ENCODE measurements around the gene FANCC. TPM values are rescaled to one million over a fixed set of nuclear protein-coding genes. Genes with fewer than 3 reads are reported as not detected.

FANCC gene
- total and polyA plus RNA-seq, 10 donors = 0.89 to 9.7 (median 6.6) TPM

DNA sequence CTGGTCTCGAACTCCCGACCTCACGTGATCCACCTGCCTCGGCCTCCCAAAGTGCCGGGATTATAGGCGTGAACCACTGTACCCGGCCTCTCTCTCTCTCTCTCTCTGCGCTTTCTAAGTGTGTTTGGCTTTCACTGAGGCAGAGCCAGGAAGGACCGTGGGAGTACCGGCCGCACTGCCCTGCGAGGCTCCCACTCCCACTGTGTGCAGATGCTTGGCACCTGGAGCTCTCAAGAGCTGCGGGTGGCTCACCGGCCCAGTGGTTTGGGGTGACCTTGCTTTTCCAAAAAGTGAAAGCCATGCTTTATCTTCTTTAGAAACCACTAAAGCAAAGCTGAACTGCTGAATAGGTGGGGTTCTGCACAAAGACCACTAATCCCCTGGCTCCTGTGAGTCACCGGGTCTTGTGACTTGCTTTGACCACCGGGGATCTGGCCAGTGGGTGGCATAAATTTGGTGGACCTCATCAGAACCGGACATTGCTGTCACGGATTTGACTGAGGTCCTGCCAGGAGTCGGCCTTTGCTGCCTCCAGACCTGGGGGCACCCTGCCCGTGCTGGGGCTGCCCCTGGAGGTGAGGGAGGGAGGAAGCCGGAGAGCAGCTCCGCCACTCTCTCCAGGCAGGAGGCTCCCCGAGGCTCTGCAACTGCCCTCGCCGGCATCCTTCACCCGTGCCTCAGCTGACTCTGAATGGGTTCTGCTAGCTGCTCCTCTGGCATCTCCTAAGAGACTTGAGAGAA is 228.9 kb downstream of the FANCC start:
- H3K9me3 ChIP-seq = no peaks in the 10 kb centered on the region
- H3K36me3 ChIP-seq = peaks cover 0 to 55% (median 21%) of the 10 kb centered on the region in 6 donors
- H3K4me3 ChIP-seq = no peak overlapping the region
- peak; percentile 62 for DNase-seq
- H3K27me3 ChIP-seq (replicated peaks in 1 of 7) = no peaks in the 10 kb centered on the region
- WGBS, 5 donors = 82 to 91% (median 84%) methylated on average over 21 to 26 of the region's 26 CpGs
- peak overlapping the region in 5 of 8 donors; percentile 70 to 85 (median 75) for H3K27ac ChIP-seq
- no peak for TF ChIP-seq POLR2AphosphoS5 (IDR thresholded peaks at IDR 0.05)
- TF ChIP-seq, protein P1, sequence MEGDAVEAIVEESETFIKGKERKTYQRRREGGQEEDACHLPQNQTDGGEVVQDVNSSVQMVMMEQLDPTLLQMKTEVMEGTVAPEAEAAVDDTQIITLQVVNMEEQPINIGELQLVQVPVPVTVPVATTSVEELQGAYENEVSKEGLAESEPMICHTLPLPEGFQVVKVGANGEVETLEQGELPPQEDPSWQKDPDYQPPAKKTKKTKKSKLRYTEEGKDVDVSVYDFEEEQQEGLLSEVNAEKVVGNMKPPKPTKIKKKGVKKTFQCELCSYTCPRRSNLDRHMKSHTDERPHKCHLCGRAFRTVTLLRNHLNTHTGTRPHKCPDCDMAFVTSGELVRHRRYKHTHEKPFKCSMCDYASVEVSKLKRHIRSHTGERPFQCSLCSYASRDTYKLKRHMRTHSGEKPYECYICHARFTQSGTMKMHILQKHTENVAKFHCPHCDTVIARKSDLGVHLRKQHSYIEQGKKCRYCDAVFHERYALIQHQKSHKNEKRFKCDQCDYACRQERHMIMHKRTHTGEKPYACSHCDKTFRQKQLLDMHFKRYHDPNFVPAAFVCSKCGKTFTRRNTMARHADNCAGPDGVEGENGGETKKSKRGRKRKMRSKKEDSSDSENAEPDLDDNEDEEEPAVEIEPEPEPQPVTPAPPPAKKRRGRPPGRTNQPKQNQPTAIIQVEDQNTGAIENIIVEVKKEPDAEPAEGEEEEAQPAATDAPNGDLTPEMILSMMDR (IDR thresholded peaks at IDR 0.05 in 8 of 11, conservative IDR thresholded peaks at IDR 0.05 in 3 of 11) = no peak
- TF ChIP-seq POLR2A (IDR thresholded peaks at IDR 0.05) = no peak
- peaks cover 14 to 61% (median 35%) of the 10 kb centered on the region in 6 donors for H3K4me1 ChIP-seq
- intact Hi-C loops (cut with DNase I; ENCODE audit: low total_unique reads) = no loop called here

DNA sequence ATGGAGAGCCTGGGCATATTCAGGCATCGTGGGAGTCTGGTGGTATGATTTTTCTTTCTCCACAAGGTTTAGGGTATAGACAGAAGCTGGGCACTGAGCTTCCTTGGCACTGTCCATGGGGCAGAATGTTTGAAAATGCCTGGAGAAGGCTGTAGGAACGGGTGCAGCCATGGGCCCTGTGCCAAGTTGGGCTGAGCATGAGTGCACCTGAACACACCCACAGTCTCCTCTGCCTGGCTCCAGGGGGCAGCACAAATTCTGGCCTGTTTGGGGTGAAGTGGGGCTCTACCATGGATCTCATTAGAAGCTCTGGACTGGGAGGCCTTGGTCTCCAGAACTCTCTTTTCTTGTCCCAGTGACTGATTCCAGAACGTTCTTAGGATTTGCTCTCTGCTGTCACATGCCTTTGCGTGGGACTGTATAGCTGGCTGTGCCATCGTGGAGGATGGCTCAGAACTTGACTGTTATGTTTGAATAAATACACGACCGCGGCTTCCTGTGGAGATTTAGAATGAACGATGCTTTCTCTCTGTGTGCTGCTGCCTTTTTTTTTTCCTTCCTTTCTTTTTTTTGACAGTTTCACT is 229.8 kb downstream of the FANCC start:
- TF ChIP-seq POLR2AphosphoS5 (IDR thresholded peaks at IDR 0.05) (no peak), POLR2A (IDR thresholded peaks at IDR 0.05) (no peak)
- TF ChIP-seq, protein P1 (IDR thresholded peaks at IDR 0.05 in 8 of 11, conservative IDR thresholded peaks at IDR 0.05 in 3 of 11) = no peak
- WGBS, 5 donors = 71 to 82% (median 77%) methylated on average over 9 of the region's 9 CpGs
- Histone ChIP-seq H3K27me3 (replicated peaks in 1 of 7) (no peaks in the 10 kb centered on the region), H3K4me3 (no peak overlapping the region), H3K4me1 (peaks cover 10 to 53% (median 31%) of the 10 kb centered on the region in 6 donors), H3K27ac (peak overlapping the region in 4 of 8 donors; percentile 1 to 20 (median 9)), H3K36me3 (peaks cover 0 to 64% (median 22%) of the 10 kb centered on the region in 6 donors), H3K9me3 (no peaks in the 10 kb centered on the region)
- DNase-seq = peak; percentile 55
- intact Hi-C loops (cut with DNase I; ENCODE audit: low total_unique reads) = no loop called here

DNA sequence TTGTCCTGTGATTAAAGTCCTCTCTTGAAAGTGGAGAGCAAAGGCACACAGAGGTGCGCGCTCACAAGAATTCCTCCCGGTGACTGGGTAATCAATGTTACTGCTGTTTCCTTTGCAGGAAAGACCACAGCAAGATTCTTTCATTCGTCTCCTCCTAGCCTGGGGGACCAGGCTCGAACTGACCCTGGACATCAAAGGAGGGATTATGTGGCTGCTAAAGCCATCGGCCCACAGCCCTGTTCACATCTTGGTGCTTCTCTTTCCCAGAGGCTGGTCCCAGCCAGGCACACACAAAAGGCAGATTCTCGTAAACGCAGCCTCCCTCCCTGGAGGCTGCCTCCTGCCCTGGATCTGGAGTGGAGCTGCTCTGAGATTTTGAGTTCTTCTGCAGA is 230.9 kb downstream of the FANCC start:
- 90 to 99% (median 91%) methylated on average over 8 of the region's 8 CpGs for WGBS, 5 donors
- TF ChIP-seq, protein P1 (IDR thresholded peaks at IDR 0.05 in 8 of 11, conservative IDR thresholded peaks at IDR 0.05 in 3 of 11) = no peak
- TF ChIP-seq POLR2A (IDR thresholded peaks at IDR 0.05) (no peak), POLR2AphosphoS5 (IDR thresholded peaks at IDR 0.05) (no peak)
- H3K27me3 ChIP-seq (replicated peaks in 1 of 7) = no peaks in the 10 kb centered on the region
- H3K27ac ChIP-seq = no peak overlapping the region
- H3K4me1 ChIP-seq = peaks cover 5 to 41% (median 21%) of the 10 kb centered on the region in 6 donors
- H3K4me3 ChIP-seq = no peak overlapping the region
- intact Hi-C loops (cut with DNase I; ENCODE audit: low total_unique reads) = no loop called here
- peaks cover 0 to 75% (median 31%) of the 10 kb centered on the region in 6 donors for H3K36me3 ChIP-seq
- peak; percentile 53 for DNase-seq
- H3K9me3 ChIP-seq = no peaks in the 10 kb centered on the region

All from spleen (tissue), 11 donors.